Ovary (tissue), 3 donors: ENCODE measurements around the gene FBXL13.
"Not testable (repeated sequence)": the region's sequence is repeated elsewhere in the genome, so short reads cannot be mapped to it uniquely, and the experiment has no call there.

Experiments used
- EP300 ChIP-seq: sonication (generic); formaldehyde crosslinking; IDR thresholded peaks from one replicate; pipeline ENCODE4 v1.6.1; 2017; ENCODE audit warnings: antibody characterized with exemption
- TF ChIP-seq, protein P1 (sequence below), 3 donors: fragments of 450-650 bp in 2 of 3; fragments of 200-600 bp in 1 of 3; IDR thresholded peaks; one replicate each; pipeline versions ENCODE4 v1.5.1 to v1.8.0; 2016 to 2022; ENCODE audit warnings: antibody characterized with exemption in 3 of 3, mild to moderate bottlenecking in 1 of 3
- donor health status: DM: no; HTN: no; CAD: no.

DNA sequence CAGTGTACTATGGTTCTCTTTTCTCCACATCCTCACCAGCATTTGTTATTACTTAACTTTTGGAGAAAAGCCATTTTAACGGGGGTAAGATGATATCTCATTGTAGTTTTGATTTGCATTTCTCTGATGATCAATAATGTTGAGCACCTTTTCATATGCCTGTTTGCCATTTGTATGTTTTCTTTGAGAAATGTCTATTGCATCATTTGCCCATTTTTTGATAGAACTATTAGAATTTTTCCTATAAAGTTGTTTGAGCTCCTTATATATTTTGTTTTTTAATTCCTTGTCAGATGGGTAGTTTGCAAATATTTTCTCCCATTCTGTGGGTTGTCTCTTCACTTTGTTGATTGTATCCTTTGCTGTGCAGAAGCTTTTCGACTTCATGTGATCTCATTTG is 172.5 kb downstream of the FBXL13 start:
- TF ChIP-seq, protein P1, sequence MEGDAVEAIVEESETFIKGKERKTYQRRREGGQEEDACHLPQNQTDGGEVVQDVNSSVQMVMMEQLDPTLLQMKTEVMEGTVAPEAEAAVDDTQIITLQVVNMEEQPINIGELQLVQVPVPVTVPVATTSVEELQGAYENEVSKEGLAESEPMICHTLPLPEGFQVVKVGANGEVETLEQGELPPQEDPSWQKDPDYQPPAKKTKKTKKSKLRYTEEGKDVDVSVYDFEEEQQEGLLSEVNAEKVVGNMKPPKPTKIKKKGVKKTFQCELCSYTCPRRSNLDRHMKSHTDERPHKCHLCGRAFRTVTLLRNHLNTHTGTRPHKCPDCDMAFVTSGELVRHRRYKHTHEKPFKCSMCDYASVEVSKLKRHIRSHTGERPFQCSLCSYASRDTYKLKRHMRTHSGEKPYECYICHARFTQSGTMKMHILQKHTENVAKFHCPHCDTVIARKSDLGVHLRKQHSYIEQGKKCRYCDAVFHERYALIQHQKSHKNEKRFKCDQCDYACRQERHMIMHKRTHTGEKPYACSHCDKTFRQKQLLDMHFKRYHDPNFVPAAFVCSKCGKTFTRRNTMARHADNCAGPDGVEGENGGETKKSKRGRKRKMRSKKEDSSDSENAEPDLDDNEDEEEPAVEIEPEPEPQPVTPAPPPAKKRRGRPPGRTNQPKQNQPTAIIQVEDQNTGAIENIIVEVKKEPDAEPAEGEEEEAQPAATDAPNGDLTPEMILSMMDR (IDR thresholded peaks at IDR 0.05) = not testable (repeated sequence)
- not testable (repeated sequence) for TF ChIP-seq EP300
